GM18507 (cell line): ENCODE measurements around the gene AP1G1.

ENCODE experiments used
- DNase-seq: peaks from one replicate; pipeline ENCODE4 v3.0.0; 2011; ENCODE audit warnings: low read depth; ENCODE audit not compliant: insufficient read length; ENCODE audit errors: extremely low spot score
- FAIRE-seq: peaks from 2 replicates; lab custom pipeline; 2011; peaks lifted over from hg19 to GRCh38; lab: Jason Lieb, UNC

AP1G1 gene

DNA sequence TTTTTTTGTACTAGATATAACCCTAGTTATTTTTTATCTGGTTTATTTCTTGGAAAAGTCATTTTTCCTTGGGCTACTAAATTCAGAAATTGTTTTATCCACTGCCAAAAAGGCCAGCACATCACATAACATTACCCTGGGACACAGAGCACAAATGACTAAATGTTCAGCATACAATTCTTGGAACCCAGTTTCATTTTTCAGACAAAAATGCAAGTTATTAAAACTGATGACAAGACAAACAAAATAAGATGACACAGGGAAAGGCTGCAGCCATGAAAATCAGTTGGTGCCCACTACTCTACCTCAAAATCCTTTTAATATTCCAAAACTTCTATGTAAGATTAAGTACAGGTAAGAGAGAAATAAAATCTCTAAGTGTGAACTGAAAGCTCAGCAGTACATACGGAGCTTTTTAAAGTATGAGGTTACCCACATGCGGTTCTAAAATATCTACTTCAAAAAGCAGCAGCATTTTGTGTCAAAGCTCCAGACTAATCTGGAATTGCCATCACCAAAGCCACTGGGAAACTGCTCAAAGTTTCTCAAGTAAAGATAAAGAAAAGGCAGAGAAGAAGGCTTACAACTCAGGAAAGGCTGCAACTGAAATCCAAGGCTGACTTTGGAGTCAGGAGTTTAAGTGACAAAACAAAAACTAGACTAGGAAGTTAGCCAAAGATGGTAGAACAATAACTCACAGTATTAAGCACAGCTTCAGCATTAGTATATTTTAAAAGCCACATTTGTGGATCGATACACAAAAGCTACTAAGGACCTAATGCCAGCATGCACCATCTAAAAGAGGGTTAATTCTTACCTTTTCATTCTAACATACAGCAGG lies 41.4 kb downstream of the AP1G1 start:
- no peak for DNase-seq
- FAIRE-seq = no peak

DNA sequence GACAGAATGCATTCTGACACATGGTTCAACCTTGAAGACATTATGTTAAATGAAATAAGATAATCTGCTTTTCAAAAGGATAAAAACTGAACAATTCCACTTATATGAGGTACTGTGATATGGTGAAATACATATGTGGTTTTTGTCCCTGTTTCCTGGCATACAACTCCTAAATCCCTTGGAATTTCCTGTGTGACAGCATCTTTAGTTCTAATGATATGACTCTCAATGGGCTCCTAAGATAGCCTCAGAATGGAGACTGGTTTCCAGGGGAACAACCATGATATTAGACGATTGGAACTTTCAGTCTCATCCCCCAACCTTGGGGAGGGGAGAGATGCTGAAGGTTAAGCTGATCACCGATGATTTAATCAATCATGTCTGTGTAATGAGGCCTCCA lies 46.4 kb downstream of the AP1G1 start:
- no peak for FAIRE-seq

DNA sequence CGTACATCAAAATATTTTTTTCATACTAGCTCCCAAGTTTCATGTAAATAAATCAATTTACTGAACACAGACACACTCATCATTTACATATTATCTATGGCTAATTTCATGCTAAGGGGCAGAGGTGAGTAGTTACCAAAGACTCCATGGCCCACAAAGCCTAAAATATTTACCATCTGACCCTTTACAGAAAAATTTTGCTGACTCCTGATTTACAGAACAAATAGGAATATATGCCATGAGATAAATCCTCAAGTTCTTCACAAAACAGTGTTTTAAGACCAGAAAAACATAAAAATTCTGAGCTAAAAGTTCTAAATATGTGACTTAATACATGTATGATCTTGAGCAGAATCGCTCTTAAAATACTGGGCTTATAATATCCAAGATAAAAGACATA lies 47.5 kb downstream of the AP1G1 start:
- FAIRE-seq = no peak
- DNase-seq = no peak

More for the DNA sequence above, 46.4 kb downstream of the AP1G1 start:
- no peak for DNase-seq

DNA sequence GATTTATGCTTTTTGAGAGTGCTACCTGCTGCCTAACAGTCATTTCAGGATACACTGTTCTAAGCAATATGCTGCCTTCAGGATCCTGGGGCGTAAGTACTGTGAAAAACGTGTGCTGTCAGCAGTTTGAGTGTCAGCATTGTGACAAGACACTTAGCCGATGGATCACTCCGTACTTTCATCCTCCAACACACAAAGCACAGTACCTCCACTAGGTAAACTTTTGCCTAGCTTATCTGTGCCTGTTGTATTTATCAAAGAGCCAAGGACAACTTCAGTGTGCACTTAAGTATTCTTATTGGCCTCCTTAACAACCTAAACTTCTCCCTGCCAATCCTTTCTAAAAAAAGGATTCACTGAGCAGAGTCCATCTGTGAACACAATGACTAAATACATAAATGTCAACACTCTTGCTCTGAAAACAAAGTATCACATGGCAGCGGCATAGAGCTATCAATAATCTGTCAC lies 50.3 kb downstream of the AP1G1 start:
- DNase-seq (no peak), FAIRE-seq (no peak)

DNA sequence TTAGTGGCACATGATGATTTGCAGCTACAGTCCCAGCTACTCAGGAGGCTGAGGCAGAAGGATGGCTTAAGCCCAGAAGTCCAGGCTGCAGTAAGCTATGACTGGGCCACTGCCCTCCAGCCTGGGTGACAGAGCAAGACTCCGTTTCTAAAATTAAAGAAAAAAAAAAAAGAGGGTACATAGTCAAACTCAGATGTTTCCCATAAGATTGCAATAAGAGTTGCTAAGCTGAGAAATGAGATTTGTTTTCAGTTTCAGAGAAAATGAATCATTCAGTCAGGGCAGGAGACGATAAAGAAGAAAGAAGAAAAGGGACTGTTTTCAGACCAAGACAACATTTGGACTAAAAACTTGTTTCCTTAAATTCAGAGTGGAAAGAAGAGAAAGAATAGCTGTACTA lies 54.0 kb downstream of the AP1G1 start:
- FAIRE-seq = no peak
- no peak for DNase-seq

DNA sequence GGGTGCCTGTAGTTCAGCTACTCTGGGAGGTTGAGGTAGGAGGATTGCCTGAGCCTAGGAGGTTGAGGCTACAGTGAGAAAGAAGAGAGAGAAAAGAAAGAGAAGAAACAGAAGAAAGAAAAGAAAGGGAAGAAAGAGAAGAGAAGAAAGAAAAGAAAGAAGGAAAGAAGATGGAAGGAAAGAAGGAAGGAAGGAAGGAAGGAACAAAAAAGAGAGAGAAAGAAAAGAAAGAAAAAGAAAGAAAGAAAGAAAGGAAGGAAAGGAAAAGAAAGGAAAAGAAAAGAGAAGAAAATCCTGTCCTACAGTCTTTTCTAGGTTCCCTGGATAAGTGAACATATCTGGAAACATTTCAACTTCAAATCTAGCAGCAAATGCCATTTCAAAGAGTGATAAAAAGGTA lies 54.5 kb downstream of the AP1G1 start:
- FAIRE-seq (no peak), DNase-seq (no peak)

DNA sequence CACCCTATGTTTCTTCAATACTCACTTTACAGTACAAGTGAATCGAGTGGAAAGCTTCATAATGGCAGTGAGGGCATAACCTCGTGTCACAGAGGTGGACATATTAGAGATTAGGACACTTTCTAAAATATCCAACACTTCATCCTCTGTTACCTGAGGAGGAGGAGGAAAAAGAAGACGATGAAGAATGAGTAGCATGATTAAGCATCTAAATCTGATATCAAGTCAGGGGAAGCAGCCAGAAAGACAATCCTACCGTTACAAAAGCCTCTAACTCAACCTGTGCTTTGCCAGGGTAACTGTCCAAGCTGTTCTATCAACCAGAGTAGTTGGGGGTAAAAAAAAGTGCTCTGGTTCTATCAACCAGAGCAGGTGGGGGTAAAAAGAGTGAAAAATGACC lies 60.4 kb downstream of the AP1G1 start:
- FAIRE-seq = no peak
- no peak for DNase-seq

DNA sequence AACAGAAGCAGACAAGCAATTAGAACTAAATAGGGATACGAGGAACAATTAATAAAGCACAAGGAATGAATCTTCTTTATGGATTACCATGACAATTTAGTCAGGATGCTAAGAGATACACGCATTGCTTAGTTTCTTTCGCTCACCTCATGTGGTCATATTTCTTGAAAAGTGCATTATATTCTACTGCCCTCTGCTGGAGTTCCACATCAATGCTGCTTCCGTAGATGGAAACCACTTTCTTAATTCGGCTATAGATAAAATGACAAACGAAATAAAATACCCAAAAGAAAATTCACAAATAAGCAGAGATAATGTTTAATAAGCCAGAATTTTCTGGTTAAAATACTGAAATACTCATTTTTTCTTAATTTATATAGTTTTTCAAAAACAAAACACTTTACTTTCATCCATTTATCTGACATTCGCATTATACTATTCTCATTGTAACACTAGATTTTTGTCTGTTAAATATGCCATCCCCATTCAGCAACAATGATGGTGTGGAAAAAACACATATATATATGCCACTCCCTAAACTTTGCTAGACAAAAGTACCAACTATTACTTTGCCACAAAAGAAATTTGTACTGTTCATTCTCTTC lies 62.1 kb downstream of the AP1G1 start:
- FAIRE-seq (peak; percentile 81), DNase-seq (peak; percentile 18)

DNA sequence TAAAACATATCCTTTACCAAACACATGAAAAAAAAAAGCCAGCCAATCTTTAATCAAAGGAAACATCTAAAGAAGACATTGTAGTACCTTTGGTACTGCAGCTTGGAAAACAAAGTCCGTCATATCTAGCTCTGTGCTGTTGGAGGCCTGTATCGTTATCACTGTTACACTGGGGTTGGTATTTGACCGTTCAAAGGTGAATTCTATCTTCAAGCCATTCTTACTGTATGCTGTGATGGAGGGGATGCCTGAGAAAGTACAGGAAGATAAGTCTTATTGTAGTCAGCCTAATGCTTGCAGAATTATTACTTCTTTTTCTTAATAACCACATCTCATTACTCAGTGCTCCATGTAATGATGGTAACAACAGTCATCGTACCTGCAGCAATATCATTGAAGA lies 69.8 kb downstream of the AP1G1 start:
- DNase-seq = no peak
- no peak for FAIRE-seq

DNA sequence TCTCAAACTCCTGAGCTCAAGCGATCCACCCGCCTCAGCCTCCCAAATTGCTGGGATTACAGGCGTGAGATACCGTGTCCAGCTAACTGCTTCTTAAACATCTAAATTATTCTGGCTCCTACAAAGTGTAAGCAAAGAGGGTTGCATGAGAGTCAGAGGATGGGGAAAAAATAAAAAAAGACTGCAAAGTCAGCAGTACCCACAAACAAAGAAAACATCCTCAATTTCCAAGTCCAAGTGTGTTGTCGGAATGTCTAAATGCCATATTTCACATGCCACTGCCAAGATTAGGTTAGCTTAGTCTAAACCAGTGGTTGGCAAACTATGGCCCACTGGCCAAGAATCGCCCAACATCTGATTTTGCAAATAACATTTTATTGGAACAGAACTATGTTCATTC lies 71.1 kb downstream of the AP1G1 start:
- FAIRE-seq (no peak), DNase-seq (no peak)

DNA sequence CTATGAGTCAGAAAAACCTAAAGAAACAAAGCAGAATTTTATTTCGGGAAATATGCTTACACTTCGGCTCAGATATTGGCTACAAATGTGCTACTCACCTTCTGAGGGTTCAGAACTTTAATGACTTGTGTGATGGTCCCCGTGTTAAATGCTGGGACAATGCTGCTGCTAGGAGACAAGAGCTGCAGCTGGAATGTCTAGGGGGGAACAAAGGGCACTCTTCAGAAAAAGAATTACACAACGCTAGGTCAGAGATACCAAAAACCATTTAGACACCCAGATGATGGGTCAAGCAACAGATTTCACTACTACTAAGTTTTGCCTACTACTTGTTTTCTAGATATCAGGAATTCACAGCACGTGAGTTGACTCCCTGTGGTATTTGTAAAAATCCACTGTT lies 74.1 kb downstream of the AP1G1 start:
- FAIRE-seq = no peak

DNA sequence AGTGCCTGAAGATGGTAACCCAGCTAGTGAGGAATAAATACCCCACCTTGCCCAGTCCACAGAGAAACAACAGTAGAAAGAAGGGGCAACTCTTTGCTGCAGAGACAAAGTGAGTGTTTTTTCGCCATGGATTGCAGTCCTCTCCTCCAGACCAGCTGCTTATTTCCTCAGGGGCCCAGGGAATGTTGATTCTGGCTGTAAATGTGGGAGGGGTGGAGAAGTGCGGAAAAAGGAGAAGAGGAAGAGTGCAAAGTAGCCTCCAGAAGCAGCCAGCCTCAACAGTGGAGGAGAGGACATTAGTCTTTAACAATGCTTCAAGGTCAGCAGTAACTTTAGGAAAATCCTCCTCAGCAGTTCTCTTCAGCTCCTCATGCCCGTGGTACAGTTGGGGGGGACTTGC lies 76.0 kb downstream of the AP1G1 start:
- DNase-seq = no peak
- no peak for FAIRE-seq

More for the DNA sequence above, 74.1 kb downstream of the AP1G1 start:
- DNase-seq = no peak

DNA sequence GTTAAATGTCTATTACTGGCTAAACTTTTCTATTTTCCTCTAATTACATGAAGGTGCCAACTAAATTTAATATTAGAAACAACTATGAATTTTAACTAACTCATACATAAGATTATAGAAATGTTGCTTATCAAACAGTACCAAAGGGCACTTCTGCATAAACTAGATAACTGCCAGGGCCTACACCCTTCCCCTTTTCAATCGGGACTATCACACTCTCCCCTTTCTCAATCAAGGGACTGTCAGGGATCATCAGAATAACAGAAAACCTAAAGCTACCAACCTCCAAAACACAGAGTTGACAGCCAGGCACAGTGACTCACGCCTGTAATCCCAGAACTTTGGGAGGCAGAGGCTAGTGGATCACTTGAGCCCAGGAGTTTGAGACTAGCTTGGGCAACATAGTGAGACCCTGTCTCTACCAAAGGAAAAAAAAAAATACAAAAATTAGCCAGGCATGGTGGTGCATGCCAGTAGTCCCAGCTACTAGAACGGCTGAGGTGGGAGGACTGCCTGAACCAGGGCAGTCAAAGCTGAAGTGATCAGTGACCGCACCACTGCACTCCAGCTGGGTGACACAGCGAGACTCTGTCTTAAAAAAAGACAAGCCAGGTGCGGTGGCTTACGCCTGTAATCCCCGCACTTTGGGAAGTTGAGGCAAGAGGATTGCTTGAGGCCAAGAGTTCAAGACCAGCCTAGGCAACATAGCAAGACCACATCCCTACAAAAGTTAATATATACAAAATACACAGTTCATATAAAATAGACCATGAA lies 80.9 kb downstream of the AP1G1 start:
- FAIRE-seq = no peak
- no peak for DNase-seq

DNA sequence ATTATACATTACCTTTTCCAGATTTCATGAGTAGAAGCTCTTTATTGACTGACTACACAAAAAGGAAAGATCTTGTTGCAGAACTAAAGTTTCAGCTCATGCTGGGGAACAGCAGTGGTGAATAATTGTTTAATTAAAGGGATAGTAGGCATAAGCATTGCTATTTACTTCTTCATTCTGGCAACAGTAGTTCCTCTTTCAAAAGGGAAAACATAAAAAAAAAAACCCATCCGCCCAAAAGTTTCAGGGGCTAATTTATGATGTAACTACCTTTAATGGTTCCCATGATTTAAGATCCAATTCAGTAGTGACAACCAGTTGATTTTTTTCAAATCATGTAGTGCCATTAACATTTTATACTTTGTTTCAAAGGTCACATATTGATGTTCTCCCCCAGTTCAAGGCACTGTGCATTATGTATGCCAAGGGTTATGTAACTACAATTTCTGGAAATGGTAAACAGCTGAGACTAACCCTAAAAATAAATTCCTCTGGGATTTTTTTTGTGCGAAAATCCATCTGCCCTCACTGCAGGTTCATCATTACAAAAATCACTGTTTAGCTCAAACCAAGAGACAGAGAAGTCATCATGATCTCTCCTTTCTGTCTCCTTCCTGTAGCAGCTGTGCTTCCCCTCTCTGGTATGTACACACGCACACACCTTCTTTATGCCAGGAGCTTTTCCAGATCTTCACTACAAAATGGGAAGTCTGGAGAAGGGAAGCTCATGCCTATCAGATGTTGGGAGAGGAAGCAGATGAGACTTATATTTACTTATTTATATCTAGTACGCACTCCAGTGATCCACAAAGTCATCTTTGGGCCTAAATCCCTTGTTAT lies 81.9 kb downstream of the AP1G1 start:
- DNase-seq = no peak
- peak; percentile 24 for FAIRE-seq

DNA sequence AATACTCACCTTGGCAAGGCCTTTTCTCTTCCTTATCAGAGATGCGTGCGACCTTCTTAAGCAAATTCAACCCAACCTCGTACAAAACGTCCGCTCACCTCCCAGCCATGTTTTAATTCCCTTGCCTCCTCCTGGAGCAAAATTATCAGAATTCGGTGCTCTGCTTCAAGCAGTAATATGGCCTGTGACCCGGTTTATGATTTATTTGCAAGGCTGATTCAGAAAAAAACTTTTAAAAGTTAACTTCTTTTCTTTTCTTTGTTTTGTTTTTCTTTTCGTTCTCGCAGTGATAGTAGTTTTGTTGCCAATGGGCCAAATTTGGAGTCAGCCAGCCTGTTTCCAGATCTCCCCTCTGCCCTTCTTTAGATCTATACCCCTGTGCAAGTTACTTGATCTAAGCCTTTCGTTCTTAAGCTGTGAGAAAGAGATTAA lies 84.3 kb downstream of the AP1G1 start, which contains the start of gene PHLPP2:
PHLPP2 (minus strand) TSS at position 382 of the 432 bp plus-strand sequence. CDS start 9,906 bp downstream, outside the sequence.
- no peak for FAIRE-seq
- DNase-seq = no peak

DNA sequence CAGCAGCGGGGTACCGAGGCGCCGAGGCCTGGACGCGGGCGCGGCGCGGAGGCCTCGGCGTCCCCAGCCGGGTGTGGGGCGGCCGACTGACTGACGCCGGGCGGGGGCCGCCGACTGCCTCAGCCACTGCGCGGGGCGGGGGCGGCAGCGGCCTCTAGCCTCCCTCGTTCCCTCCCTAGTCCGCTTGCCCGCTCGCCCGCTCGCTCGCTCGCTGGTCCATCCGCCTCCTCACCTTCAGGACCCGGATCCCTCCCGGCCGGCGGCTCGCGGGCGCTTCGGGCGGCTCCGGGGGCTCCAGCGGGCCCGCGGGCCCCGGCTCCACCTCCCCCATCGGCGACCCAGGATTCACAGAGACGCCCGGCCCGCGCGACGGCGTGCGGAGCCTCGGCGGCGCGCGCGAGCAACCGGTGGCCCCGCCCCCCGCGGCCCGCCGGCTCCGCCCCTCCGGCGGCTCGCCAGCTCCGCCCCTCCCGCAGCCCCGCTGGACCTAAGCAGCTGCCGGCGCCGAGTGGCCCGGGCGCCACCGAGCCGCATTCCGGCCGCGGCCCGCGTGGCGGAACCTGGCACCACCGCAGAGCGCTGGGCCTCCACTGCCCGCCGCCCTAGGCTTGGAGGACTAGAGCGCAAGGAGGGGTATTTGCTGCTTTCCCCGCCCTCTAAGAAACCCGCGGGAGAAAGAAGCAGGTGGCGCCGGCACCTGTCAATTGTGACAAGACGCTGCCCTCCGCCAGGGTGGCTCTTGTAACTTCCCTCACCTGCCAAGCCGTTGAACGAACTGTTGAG lies 84.9 kb downstream of the AP1G1 start:
- FAIRE-seq = no peak
- DNase-seq = peak; percentile 87

DNA sequence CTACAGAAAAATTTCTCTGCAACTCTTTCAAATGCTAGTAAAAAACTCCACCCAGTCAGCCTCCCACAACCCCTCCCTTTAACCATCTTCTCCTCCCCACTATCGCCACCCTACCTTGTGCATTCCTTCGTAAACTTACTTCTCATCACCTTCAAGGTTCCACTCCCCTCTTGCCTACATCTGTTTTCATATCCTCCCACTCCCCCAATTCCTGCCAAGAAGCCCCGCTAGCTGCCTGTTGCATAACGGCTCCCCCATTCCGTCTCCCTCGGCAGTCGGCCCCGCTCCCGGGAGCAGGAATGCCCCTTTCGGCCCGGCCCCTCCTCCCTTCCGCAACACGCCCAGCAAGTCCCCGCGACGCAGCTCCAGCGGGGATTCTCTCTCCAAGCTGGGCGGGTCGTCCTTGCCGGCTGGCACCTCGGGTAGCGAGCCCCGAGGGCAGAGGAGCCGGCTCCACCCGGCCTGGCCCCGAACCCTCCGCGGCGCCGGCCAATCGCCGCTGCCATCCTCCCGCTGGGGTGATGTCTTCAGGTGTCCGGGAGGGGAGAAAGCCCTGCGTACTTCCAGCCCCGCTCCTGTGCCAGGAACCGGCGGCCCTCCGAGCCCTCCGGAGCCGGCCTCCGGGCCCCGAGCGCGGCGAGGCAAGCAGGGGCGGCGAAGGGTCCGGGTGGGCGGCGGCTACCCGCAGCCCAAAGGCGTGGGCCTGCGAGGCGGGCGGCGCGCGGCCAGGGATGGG lies 85.7 kb downstream of the AP1G1 start:
- peak; percentile 33 for DNase-seq
- peak; percentile 69 for FAIRE-seq
